Right lobe of liver (tissue), 4 donors: ENCODE results near the gene ELOB.

Source experiments
- POLR2A ChIP-seq: fragments of 450-650 bp; IDR thresholded peaks from one replicate; pipeline ENCODE4 v1.6.1; 2017; ENCODE audit warnings: antibody characterized with exemption, mild to moderate bottlenecking
- TF ChIP-seq, protein P1 (sequence below), 4 donors: fragments of 200-600 bp in 3 of 4; fragments of 450-650 bp in 1 of 4; IDR thresholded peaks; one replicate each; pipeline versions ENCODE4 v1.5.1 to v1.8.0; 2016 to 2022; ENCODE audit warnings: antibody characterized with exemption in 4 of 4, mild to moderate bottlenecking in 2 of 4
- donor health status: DM: no; HTN: no; CAD: no.
- donor health status: DM: no; HTN: no; CAD: no.
- donor health status: DM: no; HTN: yes; CAD: no.

GRCh38 chr16:2790631-2791030 lies 13.6 kb upstream of the ELOB start:
- TF ChIP-seq, protein P1, sequence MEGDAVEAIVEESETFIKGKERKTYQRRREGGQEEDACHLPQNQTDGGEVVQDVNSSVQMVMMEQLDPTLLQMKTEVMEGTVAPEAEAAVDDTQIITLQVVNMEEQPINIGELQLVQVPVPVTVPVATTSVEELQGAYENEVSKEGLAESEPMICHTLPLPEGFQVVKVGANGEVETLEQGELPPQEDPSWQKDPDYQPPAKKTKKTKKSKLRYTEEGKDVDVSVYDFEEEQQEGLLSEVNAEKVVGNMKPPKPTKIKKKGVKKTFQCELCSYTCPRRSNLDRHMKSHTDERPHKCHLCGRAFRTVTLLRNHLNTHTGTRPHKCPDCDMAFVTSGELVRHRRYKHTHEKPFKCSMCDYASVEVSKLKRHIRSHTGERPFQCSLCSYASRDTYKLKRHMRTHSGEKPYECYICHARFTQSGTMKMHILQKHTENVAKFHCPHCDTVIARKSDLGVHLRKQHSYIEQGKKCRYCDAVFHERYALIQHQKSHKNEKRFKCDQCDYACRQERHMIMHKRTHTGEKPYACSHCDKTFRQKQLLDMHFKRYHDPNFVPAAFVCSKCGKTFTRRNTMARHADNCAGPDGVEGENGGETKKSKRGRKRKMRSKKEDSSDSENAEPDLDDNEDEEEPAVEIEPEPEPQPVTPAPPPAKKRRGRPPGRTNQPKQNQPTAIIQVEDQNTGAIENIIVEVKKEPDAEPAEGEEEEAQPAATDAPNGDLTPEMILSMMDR (IDR thresholded peaks at IDR 0.05) = no peak
- TF ChIP-seq POLR2A = no peak
